Measurements from ENCODE around the gene REXO1.

DNA sequence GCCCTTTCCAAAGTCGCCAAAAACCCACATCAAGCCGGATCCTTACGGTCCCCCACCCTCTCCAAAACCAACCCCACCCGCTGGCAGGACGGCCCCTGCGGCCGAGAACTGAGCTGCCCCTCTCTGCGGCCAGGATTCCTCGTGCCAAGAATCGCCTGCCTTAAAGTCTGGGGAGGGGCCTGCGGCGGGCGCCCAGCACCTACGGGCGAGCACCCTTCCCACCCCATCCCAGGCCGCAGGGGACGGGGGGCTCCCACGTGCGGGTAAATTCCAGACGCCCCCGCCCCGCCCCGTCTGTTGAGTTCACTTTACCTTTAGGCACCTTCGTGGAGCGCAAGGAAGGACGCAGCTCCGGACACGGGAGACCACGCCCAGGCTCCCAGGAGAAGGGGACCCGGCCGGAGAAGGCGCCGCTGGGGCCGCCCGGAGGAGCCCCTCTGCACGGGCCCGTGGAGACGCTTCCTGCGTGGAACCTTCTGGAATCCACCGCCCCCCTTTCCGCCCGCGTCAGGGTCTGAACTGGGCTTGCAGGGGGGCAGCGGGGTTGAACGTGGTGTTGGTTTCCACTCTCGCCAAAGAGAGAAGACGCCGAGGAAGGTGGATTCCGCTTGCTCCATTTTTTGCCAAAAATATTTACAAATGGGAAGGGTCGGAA, 72.2 kb downstream of the REXO1 start:
- TF ChIP-seq, protein P1, sequence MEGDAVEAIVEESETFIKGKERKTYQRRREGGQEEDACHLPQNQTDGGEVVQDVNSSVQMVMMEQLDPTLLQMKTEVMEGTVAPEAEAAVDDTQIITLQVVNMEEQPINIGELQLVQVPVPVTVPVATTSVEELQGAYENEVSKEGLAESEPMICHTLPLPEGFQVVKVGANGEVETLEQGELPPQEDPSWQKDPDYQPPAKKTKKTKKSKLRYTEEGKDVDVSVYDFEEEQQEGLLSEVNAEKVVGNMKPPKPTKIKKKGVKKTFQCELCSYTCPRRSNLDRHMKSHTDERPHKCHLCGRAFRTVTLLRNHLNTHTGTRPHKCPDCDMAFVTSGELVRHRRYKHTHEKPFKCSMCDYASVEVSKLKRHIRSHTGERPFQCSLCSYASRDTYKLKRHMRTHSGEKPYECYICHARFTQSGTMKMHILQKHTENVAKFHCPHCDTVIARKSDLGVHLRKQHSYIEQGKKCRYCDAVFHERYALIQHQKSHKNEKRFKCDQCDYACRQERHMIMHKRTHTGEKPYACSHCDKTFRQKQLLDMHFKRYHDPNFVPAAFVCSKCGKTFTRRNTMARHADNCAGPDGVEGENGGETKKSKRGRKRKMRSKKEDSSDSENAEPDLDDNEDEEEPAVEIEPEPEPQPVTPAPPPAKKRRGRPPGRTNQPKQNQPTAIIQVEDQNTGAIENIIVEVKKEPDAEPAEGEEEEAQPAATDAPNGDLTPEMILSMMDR (conservative IDR thresholded peaks at IDR 0.05; ENCODE audit: low read length), result no peak
- no peak for TF ChIP-seq EZH2phosphoT487 (IDR thresholded peaks at IDR 0.05; ENCODE audit: borderline replicate concordance)
